ENCODE measurements around the gene HIRIP3.
"Not testable (repeated sequence)": the region's sequence is repeated elsewhere in the genome, so short reads cannot be mapped to it uniquely, and the experiment has no call there.

HIRIP3 gene

GRCh38 chr16:29959821-29960220, 35.6 kb downstream of the HIRIP3 start:
- DNase-seq (ENCODE audit: low read depth) = not testable (repeated sequence)

DNA sequence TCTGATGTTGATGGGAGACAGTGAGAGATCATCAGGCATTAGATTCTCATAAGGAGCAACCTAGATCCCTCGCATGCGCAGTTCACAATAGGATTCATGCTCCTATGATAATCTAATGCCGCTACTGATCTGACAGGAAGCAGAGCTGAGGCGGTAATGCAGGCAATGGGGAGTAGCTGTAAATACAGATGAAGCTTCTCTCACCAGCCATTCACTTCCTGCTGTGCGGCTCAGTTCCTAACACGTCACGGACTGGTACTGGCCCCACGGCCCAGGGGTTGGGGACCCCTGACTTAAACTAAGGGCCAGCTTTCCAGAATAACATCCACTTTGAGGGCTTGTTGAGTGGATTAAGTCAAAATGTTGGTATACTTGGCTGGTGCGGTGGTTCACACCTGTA, 36.1 kb downstream of the HIRIP3 start:
- DNase-seq (ENCODE audit: low read depth) = no peak

DNA sequence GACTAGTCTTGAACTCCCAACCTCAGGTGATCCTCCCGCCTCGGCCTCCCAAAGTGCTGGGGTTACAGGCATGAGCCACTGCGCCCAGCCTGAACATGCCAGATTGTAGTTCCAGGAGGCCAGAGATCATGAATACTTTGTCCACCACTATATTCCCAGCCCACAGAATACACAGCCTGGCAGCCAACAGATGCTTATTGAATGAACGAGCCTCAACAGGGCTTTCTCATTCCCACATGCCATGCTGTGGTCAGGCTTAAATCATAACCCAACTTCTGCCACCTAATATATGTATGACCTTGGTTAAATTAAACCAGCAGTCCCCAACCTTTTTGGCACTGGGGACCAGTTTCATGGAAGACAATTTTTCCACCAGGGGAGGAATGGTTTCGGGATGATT, 36.7 kb downstream of the HIRIP3 start:
- DNase-seq (ENCODE audit: low read depth) = no peak

GRCh38 chr16:29951625-29952365, 43.6 kb downstream of the HIRIP3 start:
- no peak for DNase-seq (ENCODE audit: low read depth)

GRCh38 chr16:29950806-29951461, 44.5 kb downstream of the HIRIP3 start:
- no peak for DNase-seq (ENCODE audit: low read depth)

- DNase-seq (ENCODE audit: low read depth) = no peak
These were observed 47.5 kb downstream of the HIRIP3 start for GRCh38 chr16:29947897-29948296.

- DNase-seq (ENCODE audit: low read depth) = no peak
These were observed 51.3 kb downstream of the HIRIP3 start for GRCh38 chr16:29943846-29944799.

All from stimulated activated CD8-positive, alpha-beta memory T cell treated with anti-CD3 and anti-CD28 coated beads, Interleukin-15, amount 100 ng/mL, for 24 hours (primary cell).